GM23338 (cell line): ENCODE measurements around the gene BRD7.

Experiments
- EZH2 ChIP-seq: fragments of 200-600 bp; sonication (generic); IDR thresholded peaks from one replicate; pipeline ENCODE4 v1.8.0; 2017; ENCODE audit warnings: antibody characterized with exemption, mild to moderate bottlenecking, low read depth; ENCODE audit not compliant: unreplicated experiment
- JUNB ChIP-seq: IDR thresholded peaks from one replicate; pipeline ENCODE4 v1.6.1; 2016; ENCODE audit warnings: antibody characterized with exemption; ENCODE audit not compliant: unreplicated experiment
- POLR2AphosphoS5 ChIP-seq: IDR thresholded peaks from 2 replicates; pipeline ENCODE4 v1.6.1; 2016; ENCODE audit warnings: antibody characterized with exemption, low read depth
- TF ChIP-seq, protein P1 (sequence below), 2 experiments: fragments of 200-600 bp in 1 of 2; sonication (generic) in 1 of 2; conservative IDR thresholded peaks; 2 replicates each; pipeline versions ENCODE4 v1.5.1 to v1.6.1; 2016 to 2017; ENCODE audit warnings: antibody characterized with exemption in 2 of 2, low read depth in 2 of 2, mild to moderate bottlenecking in 2 of 2, moderate library complexity in 1 of 2

DNA sequence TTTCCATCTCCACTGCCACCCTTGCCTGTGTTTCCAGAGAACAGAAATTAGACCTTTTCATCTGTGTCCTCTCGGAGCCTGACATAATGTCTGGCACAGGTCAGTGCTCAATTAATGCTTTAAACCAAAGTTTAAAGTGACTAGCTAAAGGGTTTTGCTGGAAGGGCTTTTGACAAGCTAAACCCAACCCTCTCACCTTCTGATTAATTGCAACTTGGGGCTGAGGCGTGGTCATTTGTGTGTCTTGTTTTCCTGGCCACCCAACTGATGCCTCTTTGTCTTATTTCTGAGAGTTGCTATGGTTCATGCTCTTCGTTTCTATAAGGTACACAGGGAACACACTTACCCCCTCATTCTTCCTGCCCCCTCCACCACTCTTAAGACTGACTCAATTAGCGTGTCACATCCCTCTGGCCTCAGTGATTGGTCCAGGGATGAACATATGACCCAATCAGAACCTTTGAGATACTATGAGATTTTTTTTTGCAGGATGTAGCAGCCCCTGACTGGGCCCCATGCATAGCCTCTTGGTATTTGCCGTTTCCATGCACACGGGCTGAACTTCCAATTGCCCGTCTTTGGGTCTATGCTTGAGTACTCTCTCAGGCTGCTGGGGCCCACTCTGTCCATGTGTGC lies 15.8 kb upstream of the BRD7 start:
- TF ChIP-seq POLR2AphosphoS5 (no peak), EZH2 (no peak), JUNB (no peak)
- TF ChIP-seq, protein P1, sequence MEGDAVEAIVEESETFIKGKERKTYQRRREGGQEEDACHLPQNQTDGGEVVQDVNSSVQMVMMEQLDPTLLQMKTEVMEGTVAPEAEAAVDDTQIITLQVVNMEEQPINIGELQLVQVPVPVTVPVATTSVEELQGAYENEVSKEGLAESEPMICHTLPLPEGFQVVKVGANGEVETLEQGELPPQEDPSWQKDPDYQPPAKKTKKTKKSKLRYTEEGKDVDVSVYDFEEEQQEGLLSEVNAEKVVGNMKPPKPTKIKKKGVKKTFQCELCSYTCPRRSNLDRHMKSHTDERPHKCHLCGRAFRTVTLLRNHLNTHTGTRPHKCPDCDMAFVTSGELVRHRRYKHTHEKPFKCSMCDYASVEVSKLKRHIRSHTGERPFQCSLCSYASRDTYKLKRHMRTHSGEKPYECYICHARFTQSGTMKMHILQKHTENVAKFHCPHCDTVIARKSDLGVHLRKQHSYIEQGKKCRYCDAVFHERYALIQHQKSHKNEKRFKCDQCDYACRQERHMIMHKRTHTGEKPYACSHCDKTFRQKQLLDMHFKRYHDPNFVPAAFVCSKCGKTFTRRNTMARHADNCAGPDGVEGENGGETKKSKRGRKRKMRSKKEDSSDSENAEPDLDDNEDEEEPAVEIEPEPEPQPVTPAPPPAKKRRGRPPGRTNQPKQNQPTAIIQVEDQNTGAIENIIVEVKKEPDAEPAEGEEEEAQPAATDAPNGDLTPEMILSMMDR (conservative IDR thresholded peaks at IDR 0.05; ENCODE audit: low read depth in 2 of 2) = no peak
